Superior temporal gyrus (tissue), 1 donor: Measurements from ENCODE around the gene C2orf74.
"Not testable (repeated sequence)": the region's sequence is repeated elsewhere in the genome, so short reads cannot be mapped to it uniquely, and the experiment has no call there.

Experiments used
- DNase-seq: peaks from one replicate; pipeline ENCODE4 v3.0.0-alpha.2; 2016; ENCODE audit errors: extremely low spot score

The C2orf74 gene

DNA sequence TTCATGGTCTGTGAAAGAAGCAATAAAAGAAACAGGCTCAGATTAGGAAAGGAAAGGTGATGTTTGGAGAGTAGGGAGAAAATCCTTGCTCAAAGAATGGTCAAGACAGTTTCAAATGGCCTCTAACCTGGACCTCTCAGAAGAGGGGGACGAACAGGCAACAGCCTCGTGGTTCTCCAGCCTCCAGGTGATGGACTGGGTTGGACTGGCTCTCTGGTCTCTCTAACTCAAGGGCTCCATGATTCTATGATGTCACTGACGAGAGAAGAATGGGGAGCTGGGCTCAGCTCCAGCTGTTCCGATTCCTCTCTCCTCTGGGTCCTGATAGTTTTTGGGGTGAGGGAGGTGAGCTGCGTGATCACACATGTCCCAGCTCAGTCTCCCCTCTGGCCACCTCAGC, at the start of gene C2orf74:
Gene C2orf74 (plus strand): TSS at position 301 of the 400 bp plus-strand sequence. CDS start 327 bp downstream, outside the sequence.
- no peak for DNase-seq

DNA sequence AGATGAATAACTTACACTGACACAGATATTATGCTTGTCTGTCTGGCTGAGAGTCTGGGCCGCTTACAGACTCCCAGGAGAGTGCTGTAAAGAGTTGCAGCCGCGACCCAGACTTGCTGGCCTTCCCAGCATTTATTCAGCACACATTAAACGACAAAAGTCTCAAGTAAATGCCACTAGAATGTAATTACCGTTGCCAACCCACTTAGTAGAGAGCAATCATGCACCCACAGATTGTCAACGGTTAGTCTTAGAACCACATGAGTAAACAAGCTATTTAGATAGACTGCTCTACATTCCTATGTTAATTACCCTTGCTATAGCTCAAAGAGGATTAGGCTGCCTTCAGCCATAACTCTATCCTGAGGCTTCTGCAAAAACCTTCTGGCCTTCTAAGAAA, 47.8 kb upstream of the C2orf74 start:
- no peak for DNase-seq

- no peak for DNase-seq
These were observed 45.7 kb upstream of the C2orf74 start for GRCh38 chr2:61116302-61116701.

DNA sequence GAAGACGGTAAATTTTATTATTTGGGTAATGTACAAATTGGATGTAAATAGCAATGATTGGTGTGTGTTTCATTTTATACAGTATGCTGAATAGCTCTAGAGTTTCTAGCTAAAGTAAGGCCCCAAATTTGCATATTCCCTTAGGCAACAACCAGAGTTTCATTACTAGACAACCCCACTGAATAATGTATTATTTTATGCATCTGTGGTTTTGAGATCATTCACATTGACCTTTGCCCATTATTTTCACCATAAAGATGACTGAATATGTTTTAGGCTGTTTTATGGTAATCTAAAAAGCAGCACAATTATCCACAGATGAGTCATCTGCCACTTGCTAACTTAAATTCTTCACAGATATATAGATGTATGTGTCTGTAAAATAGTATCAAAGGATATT, 44.5 kb upstream of the C2orf74 start:
- DNase-seq: no peak

DNA sequence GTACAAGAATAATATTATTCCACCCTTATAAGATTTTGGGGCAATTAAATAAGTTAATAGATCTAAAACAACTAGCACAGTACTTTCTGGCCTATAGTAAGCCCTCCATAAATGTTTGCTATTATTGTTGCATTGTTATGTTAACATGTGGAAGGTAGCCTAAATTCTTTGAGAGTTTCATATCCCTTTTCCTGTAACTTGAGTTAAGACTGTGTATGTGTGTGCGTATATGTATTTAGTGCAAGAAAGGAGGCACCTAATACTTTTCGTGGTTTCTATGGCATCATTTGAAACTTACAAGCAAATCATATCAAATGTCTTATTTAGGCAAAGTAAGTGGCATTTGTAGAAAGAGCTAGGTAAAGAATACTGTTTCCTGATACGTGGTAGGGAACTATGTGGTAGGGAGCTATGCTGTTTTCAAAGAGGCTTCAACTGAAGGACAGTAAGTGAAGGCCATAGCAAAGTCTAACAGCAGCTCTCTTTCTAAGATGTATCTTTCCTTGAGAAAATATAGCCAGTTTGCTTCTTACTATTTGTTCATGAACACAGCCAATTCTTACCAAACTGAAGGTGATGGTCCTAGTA, 36.8 kb upstream of the C2orf74 start:
- DNase-seq: no peak

GRCh38 chr2:61125798-61126197, 36.2 kb upstream of the C2orf74 start:
- no peak for DNase-seq

DNA sequence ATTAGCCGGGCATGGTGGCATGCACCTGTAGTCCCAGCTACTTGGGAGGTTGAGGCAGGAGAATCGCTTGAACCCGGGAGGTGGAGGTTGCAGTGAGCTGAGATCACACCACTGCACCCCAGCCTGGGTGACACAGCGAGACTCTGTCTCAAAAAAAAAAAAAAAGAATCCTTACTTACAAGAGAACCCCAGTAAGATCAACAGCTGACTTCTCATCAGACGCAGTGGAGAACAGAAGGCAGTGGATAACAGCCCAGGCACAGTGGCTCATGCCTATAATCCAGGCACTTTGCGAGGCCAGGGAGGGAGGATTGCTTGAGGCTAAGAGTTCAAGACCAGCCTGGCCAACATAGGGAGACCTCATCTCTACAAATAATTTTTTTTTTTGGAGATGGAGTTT, 33.9 kb upstream of the C2orf74 start:
- not testable (repeated sequence) for DNase-seq

DNA sequence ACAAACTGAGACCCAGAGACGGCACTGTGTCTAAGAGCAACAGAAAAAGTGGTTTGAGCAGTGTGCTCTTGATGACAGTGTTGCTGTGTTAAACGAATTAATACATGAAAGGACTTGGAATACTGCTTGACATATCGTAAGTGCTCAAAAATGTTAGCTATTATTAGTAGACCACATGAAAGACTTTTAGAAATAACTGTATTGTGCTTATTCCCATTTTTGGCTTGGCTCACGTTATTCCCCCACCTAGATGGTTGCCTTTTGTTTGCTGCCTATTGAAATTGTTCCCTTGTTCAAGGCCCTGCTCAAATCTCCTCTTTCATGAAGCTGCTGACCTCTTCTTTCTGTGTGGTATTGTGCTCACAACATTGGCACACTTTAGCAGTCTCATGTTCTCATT, 27.8 kb upstream of the C2orf74 start:
- peak; percentile 40 for DNase-seq

DNA sequence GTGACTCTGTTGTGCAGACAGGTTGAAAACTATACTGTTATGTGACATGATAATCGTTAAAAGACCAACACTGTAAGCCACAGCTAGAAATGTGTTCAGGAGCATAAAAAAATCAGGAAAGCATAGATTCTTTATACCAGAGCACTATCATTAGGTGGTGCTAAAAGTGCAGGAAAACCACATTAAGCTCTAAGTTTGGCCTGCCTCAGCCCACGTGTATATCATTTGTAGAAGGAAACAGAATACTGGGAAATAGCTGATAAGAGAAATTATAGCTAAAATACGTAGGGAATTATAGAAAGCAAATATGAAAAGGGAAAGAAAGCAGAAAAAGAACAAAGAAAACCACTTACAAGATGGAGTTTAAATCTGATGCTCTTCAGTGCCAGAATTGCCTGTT, 26.5 kb upstream of the C2orf74 start:
- peak; percentile 78 for DNase-seq

DNA sequence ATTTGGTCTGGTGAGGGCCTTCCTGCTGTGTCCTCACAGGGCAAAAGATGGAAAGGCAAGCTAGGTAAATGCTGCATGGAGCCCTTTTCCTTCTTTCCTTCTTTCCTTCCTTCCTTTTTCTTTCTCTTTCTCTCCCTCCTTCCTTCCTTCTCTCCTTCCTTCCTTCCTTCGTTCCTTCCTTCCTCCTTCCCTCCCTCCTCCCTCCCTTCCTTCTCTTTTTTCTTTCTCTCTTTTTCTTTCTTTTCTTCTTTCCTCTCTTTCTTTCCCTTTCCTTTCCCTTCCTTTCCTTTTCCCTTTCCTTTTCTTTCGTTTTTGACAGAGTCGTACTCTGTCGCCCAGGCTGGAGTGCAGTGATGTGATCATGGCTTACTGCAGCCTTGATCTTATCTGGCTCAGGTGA, 23.1 kb upstream of the C2orf74 start:
- DNase-seq: no peak

GRCh38 chr2:61141151-61141550, 20.8 kb upstream of the C2orf74 start:
- DNase-seq: no peak

DNA sequence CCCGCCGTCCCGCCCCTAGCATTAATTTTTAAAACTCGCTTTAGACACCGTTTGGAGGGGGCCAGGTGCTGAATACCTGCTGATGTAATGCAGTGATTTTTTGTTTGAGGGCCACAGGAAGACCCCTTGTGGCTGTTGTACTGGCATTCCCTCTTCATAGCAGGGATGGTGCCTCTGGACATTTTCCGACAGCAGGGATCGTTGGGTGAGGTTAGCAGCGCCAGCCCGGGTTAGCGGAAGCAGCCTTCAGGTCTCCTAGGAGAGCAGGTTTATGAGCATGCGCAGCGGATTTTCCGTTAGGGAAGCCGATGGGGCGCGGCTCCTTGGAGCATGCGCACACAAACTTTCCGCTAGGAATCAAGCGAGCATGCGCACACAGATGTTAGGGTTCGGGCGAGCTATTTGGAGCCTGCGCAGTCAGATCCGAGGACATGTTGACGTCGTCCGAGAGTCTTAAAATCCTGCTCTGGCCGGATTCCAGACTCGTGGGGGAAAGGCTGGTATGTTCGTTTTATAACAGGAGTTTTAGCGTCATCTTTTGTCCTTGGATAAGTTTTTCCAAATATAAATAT, 17.2 kb upstream of the C2orf74 start:
- peak; percentile 99 for DNase-seq

GRCh38 chr2:61145990-61146389, 16.0 kb upstream of the C2orf74 start:
- DNase-seq: no peak

DNA sequence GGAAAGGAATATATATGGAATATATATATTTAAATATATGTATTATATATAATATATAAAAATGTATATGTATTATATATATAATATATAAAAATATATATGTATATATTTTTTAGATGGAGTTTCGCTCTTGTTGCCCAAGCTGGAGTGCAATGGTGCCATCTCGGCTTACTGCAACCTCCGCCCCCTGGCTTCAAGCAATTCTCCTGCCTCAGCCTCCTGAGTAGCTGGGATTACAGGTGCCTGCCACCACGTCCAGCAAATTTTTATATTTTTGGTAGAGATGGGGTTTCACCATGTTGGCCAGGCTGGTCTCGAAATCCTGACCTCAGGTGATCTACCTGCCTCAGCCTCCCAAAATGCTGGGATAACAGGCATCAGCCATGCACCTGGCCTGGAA, 13.9 kb upstream of the C2orf74 start:
- not testable (repeated sequence) for DNase-seq

DNA sequence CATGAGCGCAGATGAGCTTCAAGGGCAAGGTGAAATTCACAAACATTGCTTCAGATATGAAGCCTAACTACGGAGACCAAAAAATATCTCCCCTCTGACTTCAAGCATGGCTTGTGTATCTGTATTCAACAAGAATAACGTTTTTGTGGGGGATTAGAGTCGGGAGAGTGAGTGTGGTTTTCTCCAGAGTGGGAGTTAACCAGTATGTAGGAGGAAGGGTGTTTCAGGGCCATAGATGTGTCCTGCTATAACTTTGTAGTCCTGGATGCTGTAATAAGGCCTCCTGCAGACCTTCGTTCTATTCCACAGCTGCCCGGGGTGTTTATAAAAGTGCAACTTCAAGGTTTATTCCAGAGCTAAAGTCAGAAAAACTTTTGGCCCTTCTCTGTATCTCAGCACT, 12.9 kb upstream of the C2orf74 start:
- DNase-seq: no peak

- no peak for DNase-seq
These were observed 10.6 kb upstream of the C2orf74 start for GRCh38 chr2:61151436-61151835.

GRCh38 chr2:61157371-61158003, 4.5 kb upstream of the C2orf74 start:
- DNase-seq: no peak

DNA sequence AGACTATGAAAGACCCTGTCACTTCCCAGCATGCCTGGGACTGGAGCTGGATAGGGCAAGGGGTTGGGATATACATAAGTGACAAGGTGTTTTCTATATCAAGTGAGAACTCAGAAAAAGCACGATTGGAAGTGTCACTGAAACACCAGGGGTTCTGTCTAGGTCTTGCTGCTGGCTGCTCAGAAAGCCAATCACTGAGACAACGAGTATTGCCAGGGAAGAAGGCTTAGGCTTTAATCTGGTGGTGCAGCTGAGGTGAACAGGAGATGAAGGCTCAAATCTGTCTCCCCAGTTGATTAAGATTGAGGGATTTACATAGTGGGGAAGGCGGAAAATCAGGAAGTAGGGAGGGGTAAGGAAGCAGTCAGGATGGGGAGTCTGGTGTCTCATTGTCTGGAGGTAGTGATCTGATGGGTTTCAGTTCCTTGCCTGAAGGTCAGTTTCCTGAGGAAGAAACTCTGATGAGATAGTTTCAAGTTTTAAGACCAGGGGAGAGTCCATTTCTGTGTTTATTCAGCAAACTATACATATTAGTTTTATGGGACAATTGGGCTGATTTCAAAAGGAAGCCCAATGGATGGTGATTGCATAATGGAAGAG, 3.5 kb upstream of the C2orf74 start:
- DNase-seq: no peak

GRCh38 chr2:61162721-61163120, 733 bp downstream of the C2orf74 start:
- DNase-seq: no peak

GRCh38 chr2:61165082-61165481, 3.1 kb downstream of the C2orf74 start:
- not testable (repeated sequence) for DNase-seq

- no peak for DNase-seq
These were observed 4.0 kb downstream of the C2orf74 start for GRCh38 chr2:61165946-61166345.

DNA sequence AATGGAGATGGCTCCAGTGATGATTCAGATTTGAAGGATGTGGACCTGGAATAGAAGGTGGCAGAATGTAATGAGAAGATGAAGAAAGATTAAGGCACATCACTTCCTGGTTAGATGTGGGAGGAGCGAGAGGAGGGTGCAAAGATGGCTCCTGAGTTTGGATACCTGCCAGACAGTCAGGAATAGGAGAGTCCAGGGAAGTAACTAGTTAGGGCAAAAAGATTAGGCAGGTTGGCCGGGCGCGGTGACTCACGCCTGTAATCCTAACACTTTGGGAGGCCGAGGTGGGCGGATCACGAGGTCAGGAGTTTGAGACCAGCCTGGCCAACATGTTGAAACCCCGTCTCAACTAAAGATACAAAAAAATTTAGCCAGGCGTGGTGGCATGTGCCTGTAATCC, 5.6 kb downstream of the C2orf74 start:
- no peak for DNase-seq

- DNase-seq: no peak
These were observed 10.7 kb downstream of the C2orf74 start for GRCh38 chr2:61172671-61173070.
